HL-60/S4 treated with phorbol 12-myristate 13-acetate at 8.2 ng/mL for 4 days and 3 days (cell line): Measurements from ENCODE around the gene GNRHR.
"Not testable (repeated sequence)": the region's sequence is repeated elsewhere in the genome, so short reads cannot be mapped to it uniquely, and the experiment has no call there.

Experiments
- in situ Hi-C: fragments of 300-500 bp; cut with MboI; formaldehyde crosslinking; loops from 2 replicates; pipeline ENCODE4 v1.15.0; 2022; ENCODE audit warnings: low sequenced_read_pairs

The GNRHR gene

DNA sequence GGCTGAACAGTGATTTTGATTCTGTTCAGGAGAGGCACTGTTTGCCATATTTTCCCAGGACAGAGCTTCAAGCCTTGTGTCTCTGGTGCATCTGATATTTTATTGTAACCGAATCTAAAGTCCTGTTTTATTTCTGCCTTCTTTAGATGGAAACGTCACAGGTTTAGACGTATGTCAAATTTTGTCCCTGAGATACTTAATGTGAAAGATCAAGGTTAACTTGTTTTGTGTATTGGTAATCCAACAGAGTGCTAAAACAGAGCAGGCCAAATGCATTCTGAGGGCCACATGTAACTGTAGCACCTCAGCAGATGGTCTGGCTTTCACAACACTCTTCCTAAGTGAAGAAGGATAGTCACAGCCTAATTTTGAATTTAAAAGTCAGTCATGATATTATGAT is at the start of gene GNRHR:
Gene GNRHR (minus strand): TSS at position 101 of the 400 bp plus-strand sequence. CDS start 53 bp downstream, at position 48.
- in situ Hi-C loops, result no loop called here

DNA sequence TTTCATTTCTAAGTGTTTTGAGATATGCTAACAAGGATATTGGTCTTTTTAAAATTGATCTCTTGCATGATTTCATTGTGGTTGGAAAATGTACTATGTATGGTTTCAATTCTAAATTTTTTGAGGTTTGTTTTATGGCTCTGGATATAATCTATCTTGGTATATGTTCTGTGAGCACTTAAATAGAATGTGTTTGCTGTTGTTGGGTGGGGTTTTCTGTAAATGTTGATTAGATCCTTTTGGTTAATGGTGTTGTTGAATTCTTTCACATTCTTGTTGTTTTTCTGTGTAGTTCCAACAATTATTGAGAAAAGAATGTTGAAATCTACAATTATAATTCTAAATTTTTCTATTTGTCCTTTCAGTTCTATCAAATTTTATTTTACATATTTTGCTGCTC is 42.6 kb upstream of the GNRHR start:
- in situ Hi-C loops, result no loop called here

DNA sequence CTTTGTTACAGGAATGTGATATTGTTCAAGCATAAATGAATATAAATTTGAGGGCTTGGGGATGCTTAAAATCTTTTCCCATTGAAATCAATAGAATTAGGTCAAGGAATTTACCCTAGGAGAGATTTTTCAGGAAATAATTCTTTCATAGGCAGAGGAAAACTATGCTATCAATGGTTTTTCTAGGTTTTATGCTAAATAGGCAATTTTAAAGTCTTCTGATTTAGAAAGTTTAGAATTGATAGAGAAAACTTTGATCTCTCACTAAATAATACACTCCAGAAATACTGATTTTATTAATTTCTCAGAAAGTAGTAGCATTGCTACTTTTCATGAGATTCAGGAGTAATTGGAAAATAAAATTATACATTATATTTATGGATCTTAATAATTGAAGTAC is 36.5 kb upstream of the GNRHR start:
- in situ Hi-C loops, result no loop called here

GRCh38 chr4:67787311-67787710 is 33.1 kb upstream of the GNRHR start:
- in situ Hi-C loops, result no loop called here

- in situ Hi-C loops, result no loop called here
Measured at GRCh38 chr4:67785528-67785927, 31.3 kb upstream of the GNRHR start.

DNA sequence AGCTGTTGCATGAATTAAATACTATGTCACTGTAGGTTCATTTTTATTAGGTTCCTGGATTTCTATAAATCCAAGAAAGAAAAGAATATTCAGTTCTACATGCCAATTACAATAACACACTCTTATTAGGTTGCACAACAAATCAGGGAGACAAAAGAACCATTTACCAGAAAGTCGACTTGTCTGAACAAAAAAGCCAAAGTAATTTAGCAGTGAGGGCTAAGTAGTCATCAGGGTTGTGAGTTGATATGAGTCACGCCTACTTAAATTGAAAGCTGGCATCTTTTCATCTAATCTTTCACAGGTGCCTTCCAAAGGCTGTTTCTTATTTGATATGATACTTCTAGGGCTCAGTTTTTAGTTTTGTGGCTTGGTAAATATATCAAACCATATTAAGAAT is 25.4 kb upstream of the GNRHR start:
- in situ Hi-C loops, result no loop called here

- in situ Hi-C loops, result no loop called here
Measured at GRCh38 chr4:67776746-67777145, 22.6 kb upstream of the GNRHR start.

DNA sequence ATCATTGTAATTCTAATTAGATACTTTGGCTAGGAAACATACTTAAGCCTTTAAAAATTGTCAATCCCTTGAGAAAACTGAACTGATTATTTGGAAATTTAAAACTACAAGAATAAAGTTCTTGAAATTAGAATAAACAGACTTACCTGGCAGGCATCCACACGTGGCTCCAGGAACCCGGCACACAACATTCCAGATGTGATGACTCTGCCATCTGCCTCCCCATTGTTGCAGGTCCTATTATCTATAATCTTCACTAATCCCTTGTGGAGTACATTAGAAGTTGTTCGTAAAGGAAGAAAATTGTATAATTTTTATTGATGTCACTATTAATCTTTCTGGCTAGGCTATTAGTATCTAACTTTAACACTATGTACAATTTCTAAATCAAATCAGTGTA is 16.2 kb upstream of the GNRHR start:
- in situ Hi-C loops, result no loop called here

DNA sequence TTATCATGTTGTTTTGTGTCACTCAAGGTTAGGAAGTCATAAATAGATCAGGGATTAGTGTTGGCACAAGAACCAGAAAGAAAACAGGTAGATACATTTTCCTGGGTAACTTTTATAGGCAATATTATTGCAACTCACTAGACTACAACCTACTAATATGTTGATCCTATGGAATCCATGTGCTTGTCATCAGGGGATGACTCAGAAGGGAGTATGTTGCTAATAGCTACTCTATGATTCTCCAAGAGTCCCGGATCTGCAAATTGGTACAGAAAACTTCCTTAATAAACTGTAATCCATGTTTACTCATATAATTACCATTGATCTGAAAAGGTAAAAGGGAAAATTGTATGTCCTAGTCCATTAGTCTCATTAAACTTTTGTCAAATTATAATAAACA is 11.7 kb upstream of the GNRHR start:
- in situ Hi-C loops, result no loop called here

DNA sequence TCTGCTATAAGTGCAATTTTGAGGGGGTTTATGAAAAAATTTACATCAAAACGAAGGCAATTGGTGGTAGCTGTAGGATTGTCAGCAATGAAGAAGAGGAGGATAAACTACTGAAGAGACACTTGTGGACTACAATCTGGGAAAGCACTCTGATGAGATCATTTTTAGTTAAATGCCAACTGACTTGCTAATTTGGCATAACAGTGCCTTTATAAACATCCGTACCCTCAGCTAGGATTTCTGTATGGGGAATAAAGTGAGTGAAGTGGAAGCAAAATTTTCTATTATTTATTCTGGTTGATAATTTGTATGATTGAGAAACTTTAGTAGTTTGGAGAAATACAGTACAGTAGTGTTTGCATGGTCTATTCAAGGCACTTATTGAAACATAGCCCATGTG is 11.2 kb upstream of the GNRHR start:
- in situ Hi-C loops, result no loop called here

GRCh38 chr4:67764183-67764582 is 10.0 kb upstream of the GNRHR start:
- in situ Hi-C loops, result no loop called here

- in situ Hi-C loops, result no loop called here
Measured at GRCh38 chr4:67762086-67762485, 7.9 kb upstream of the GNRHR start.

- in situ Hi-C loops, result not testable (repeated sequence)
Measured at GRCh38 chr4:67756991-67757390, 2.8 kb upstream of the GNRHR start.

DNA sequence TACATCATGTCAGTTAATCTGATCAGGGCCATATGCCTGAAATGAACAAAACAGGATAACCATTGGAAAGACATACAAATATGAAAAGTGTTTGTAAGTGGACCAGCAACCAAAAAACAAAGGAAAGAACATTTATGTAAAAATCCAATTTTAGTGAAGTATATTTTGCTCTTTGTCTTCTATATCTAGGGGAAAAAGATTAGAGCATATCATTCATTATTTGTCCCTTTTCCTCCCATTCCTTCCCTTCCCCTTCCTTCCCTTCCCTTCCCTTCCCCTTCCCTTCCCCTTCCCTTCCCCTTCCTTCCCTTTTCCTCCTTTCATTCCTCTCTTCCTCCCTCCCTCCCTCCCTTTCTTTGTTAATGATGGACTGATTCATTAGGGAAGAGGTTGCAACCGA is 1.8 kb upstream of the GNRHR start:
- in situ Hi-C loops, result no loop called here

DNA sequence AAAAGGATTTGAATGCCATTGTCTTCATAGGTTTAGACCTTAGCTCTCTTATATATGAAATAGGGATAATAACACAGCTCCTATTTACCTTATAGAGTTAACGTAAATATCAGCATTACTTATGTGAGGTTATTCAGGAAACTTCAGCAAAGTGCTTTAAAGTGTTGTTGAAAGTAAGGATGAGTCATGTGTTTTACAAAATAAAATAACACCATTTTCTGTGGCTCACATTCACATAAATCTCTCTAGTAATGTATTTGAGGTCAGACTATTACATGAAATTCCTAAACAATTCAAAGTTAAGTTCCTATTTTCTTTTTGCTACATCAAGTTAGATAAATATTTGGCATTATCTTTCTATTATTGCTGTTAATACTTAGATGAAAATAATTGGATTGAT is 2.9 kb downstream of the GNRHR start:
- in situ Hi-C loops, result no loop called here

GRCh38 chr4:67750691-67751090 is 3.5 kb downstream of the GNRHR start:
- in situ Hi-C loops, result no loop called here

DNA sequence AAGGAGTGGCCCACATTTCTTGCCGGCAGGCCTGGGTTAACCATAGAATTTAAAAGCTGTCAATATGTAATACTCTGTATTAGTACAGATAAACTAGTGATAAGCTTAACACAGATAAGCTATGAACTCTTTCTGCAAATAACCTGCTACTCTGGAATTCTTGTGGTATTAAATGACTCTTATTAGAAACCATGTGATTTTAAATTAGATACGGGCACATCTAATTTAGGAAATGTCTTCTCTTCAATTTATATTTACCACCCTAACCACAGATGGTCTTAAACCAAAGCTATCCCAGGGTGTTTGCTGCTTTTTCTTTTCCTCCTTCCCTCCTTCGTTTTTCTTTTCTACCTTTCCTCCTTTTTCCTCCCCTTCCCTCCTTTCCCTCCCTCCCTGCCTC is 4.9 kb downstream of the GNRHR start:
- in situ Hi-C loops, result no loop called here

DNA sequence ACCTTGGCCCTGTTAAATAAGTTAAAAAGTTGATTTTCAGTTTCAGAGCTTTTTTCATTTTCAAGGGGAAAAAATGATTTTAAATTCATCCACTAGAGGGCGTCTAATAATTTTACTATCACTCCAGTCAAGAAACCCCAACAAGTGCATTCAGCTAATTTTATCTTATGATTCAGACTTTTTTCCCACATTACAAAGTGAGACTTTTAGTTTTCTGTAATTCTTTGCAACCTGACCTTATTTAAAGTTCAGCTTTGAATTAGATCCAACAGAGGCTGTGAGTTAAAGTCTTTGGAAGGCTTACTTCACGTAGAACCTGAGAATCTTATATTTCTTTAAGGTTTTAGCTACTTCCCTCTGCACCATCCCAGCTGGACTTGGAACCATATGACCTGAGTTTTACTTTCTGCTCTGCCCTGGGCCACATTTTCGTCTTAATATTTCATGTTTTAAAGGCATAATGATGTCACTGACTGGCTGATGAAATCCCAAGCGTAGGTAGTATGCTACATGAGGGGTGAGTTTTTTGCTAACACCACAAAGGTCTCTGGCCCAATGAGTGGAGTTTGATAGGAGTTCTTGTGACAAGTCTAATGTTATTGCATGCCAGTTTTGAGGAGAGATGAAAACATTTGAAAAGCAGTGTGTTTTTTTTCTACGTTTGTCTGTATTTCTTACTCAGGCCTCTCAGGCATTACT is 7.2 kb downstream of the GNRHR start:
- in situ Hi-C loops, result no loop called here

DNA sequence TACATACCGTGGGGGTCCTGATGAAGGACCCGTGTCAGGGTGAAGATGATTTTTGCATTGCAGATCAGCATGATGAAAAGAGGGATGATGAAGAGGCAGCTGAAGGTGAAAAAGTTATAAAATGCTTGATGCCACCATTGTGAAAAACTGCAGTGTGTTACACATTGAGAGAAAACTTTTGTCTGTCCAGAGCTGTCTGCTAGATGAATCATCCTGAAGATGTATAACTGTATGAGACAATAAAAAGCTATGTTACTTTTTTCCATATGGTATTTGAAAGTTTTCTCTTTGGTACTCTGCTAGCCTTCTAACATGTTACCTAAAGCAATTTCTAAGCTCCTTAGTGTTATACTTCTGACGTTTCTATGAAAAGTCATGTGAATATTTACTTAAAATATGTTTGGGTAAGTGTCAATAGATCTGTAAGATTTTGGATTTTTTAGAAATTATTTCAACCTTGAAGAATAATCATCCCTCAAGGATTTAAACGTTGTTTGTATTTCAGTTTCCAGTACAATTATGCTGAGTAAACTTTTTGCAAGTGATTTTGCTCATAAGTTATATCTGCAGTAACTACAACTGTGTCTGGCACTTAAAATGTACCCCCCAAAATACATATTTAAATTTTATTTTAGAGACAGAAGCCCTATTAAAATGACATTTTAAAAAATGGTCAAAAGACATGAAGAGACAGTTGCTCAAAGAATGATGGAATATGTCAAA is 9.5 kb downstream of the GNRHR start:
- in situ Hi-C loops, result no loop called here

DNA sequence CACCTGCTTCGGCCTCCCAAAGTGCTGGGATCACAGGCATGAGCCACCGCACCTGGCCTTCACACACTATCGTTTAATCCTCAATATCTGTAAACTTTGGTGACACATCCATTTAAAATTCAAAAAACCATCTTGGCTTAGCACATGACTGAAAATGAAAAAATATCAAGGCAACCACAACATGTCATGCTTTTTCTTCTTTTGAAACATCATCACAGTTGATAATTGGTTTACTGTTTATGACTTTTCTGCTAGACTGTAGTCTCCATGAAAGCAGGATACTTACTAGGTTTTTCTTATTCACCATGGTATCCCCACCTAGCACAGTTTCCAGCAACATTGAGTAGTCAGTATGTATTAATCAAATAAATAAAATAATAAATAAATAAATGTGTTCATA is 11.0 kb downstream of the GNRHR start:
- in situ Hi-C loops, result no loop called here

DNA sequence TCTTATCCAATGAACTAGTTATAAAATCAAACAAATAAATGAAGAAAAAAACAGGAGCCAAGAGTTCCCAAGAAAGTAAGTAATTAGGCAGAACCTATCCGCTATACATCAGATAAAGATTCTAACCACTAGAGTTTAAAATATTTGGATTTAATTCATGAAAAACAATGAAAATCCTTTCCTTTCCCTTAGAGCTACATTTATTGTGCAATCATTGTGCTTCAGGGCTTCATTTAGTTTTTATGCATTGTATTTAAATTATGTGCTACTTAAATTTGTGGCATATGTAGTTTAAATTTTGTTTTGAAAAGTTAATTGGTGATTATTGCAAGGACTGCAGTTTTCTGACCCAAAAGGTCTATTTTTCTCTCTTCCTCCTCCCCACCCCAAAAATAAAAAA is 17.9 kb downstream of the GNRHR start:
- in situ Hi-C loops, result no loop called here

DNA sequence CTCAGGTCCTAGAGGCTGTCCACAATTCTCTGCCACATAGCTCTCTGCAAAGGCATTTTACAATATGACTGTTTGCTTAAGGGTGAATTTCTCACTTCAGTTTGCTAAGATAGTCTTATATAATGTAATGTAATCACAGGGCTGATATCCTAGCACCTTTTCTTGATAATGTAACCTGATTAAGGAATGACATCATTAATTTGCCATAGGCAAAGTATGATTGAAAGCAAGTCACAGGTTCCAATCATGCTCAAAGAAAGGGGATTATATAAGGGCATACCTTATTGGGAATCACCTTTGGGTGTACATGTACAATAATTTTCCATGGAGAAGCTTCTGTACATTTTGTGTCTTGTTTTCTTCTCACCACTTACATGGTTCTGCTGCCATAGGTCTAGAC is 18.9 kb downstream of the GNRHR start:
- in situ Hi-C loops, result no loop called here

DNA sequence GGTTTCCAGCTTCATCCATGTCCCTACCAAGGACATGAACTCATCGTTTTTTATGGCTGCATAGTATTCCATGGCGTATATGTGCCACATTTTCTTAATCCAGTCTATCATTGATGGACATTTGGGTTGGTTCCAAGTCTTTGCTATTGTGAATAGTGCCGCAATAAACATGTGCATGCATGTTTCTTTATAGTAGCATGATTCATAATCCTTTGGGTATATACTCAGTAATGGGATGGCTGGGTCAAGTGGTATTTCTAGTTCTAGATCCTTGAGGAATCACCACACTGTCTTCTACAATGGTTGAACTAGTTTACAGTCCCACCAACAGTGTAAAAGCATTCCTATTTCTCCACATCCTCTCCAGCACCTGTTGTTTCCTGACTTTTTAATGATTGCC is 23.7 kb downstream of the GNRHR start:
- in situ Hi-C loops, result not testable (repeated sequence)
